Stomach (tissue), 19 donors: ENCODE data around the gene SPARC. TPM values are rescaled to one million over a fixed set of nuclear protein-coding genes. Genes with fewer than 3 reads are reported as not detected.

Experiments
- DNase-seq, 2 donors: peaks; one replicate each; pipeline versions ENCODE4 v3.0.0 to v3.0.0-alpha.2; 2013 to 2019
- H3K27ac ChIP-seq, 5 donors: fragments of 200-600 bp in 4 of 5; sonication (generic) in 4 of 5; one replicate each; pipeline ENCODE4 v1.5.1; 2013 to 2019; ENCODE audit warnings: mild to moderate bottlenecking in 1 of 5, moderate library complexity in 1 of 5
- H3K27me3 ChIP-seq, 3 donors: fragments of 200-600 bp; sonication (generic); one replicate each; pipeline ENCODE4 v1.5.1; 2017 to 2019; ENCODE audit warnings: mixed run types in 1 of 3
- H3K36me3 ChIP-seq, 4 donors: fragments of 200-600 bp; sonication (generic); 1 replicate in 3 of 4; 2 replicates in 1 of 4; pipeline ENCODE4 v1.5.1; 2016 to 2019
- H3K4me1 ChIP-seq, 4 donors: fragments of 200-600 bp; sonication (generic); one replicate each; pipeline ENCODE4 v1.5.1; 2016 to 2019
- H3K4me3 ChIP-seq, 4 donors: fragments of 200-600 bp; sonication (generic) in 3 of 4; one replicate each; pipeline ENCODE4 v1.5.1; 2016 to 2019; ENCODE audit warnings: mild to moderate bottlenecking in 1 of 4
- H3K9me3 ChIP-seq, 4 donors: fragments of 200-600 bp; sonication (generic); one replicate each; pipeline ENCODE4 v1.5.1; 2016 to 2019
- CTCF ChIP-seq, 7 experiments: fragments of 450-650 bp in 4 of 7; fragments of 200-600 bp in 3 of 7; sonication (generic) in 3 of 7; IDR thresholded peaks; one replicate each; pipeline ENCODE4 v1.5.1; 2016 to 2019; ENCODE audit warnings: antibody characterized with exemption in 7 of 7, control low read depth in 2 of 7, mild to moderate bottlenecking in 1 of 7
- EP300 ChIP-seq: sonication (generic); formaldehyde crosslinking; IDR thresholded peaks from one replicate; pipeline ENCODE4 v1.6.1; 2017; ENCODE audit warnings: antibody characterized with exemption
- POLR2A ChIP-seq, 4 donors: fragments of 450-650 bp; IDR thresholded peaks; one replicate each; pipeline ENCODE4 v1.6.1; 2016; ENCODE audit warnings: antibody characterized with exemption in 4 of 4, control low read depth in 2 of 4, mild to moderate bottlenecking in 1 of 4, moderate library complexity in 1 of 4
- POLR2AphosphoS5 ChIP-seq, 3 donors: sonication (generic); formaldehyde crosslinking; IDR thresholded peaks; one replicate each; pipeline ENCODE4 v1.6.1; 2016; ENCODE audit warnings: antibody characterized with exemption in 3 of 3
- WGBS, 5 donors: extraction: QIAGEN DNeasy Blood & Tissue Kit in 3 of 5; methylation state at CpG; one replicate each; pipeline versions ENCODE4 v1.1.5 to v1.1.7; 2013 to 2018; 5-methylcytosine and 5-hydroxymethylcytosine counted together
- intact Hi-C: fragments of 100-400 bp; cut with DNase I; formaldehyde crosslinking; loops from one replicate; pipeline ENCODE4 v1.15.1; 2023; ENCODE audit warnings: low total_unique reads
- long read RNA-seq, 10 donors: transcript quantifications; one replicate each; lab custom pipeline, GENCODE V29; 2026
- polyA plus RNA-seq, 3 donors: library from polyadenylated mRNA; stranded (reverse); fragments of 200-250 nt; gene quantifications; one replicate each; pipeline ENCODE4 v1.2.3, GENCODE V29; 2013
- total RNA-seq, 5 donors: library from RNA; depleted of rRNA; stranded (reverse); fragments of >200 nt; gene quantifications; one replicate each; pipeline versions ENCODE4 v1.1.0 to v1.2.3, GENCODE V29; 2014 to 2016
- donor health status: healthy with polysubstance abuse.
- donor health status: Bipolar disorder and iron deficiency.
- donor health status: healthy.

SPARC gene
- total RNA-seq (1,000 to 10,000 TPM in 1 of 5 donors, 100 to 1,000 TPM in 3, 10 to 100 TPM in 1; 36.2 to 1,348 (median 170) TPM), polyA plus RNA-seq (10 to 100 TPM; 80.9 to 87.7 (median 86.7) TPM)
- long read RNA-seq, donor 1, transcript SPARC-203 (4 exons, 864 nt), result minor isoform, 6 of 186 reads
- long read RNA-seq, donor 1, transcript SPARC-201 (10 exons, 3,701 nt), result major isoform, 96 of 186 reads
- long read RNA-seq, donor 1, transcript SPARC-202 (4 exons, 1,598 nt), result minor isoform, 7 of 186 reads
- long read RNA-seq, donor 1, partial matches to known transcripts, result 63 of 186 reads
- long read RNA-seq, donor 1, other reads (novel, unspliced or antisense), result 14 of 186 reads
- long read RNA-seq, donor 2, transcript SPARC-201 (10 exons, 3,701 nt), result major isoform, 131 of 189 reads
- long read RNA-seq, donor 2, partial matches to known transcripts, result 42 of 189 reads
- long read RNA-seq, donor 2, other reads (novel, unspliced or antisense), result 13 of 189 reads
- long read RNA-seq, donor 3, transcript SPARC-201 (10 exons, 3,701 nt), result major isoform, 97 of 423 reads
- long read RNA-seq, donor 3, partial matches to known transcripts, result 320 of 423 reads
- long read RNA-seq, donor 3, other reads (novel, unspliced or antisense), result 0 of 423 reads
- long read RNA-seq, donor 4, transcript SPARC-201 (10 exons, 3,701 nt), result major isoform, 38 of 41 reads
- long read RNA-seq, donor 4, partial matches to known transcripts, result 0 of 41 reads
- long read RNA-seq, donor 4, other reads (novel, unspliced or antisense), result 0 of 41 reads
- long read RNA-seq, donor 5, transcript SPARC-202 (4 exons, 1,598 nt), result minor isoform, 16 of 816 reads
- long read RNA-seq, donor 5, transcript SPARC-201 (10 exons, 3,701 nt), result major isoform, 413 of 816 reads
- long read RNA-seq, donor 5, transcript SPARC-203 (4 exons, 864 nt), result minor isoform, 15 of 816 reads
- long read RNA-seq, donor 5, partial matches to known transcripts, result 301 of 816 reads
- long read RNA-seq, donor 5, other reads (novel, unspliced or antisense), result 69 of 816 reads
- long read RNA-seq, donor 6, transcript SPARC-201 (10 exons, 3,701 nt), result major isoform, 347 of 571 reads
- long read RNA-seq, donor 6, transcript SPARC-202 (4 exons, 1,598 nt), result minor isoform, 12 of 571 reads
- long read RNA-seq, donor 6, transcript SPARC-203 (4 exons, 864 nt), result minor isoform, 6 of 571 reads
- long read RNA-seq, donor 6, partial matches to known transcripts, result 153 of 571 reads
- long read RNA-seq, donor 6, other reads (novel, unspliced or antisense), result 52 of 571 reads
- long read RNA-seq, donor 7, transcript SPARC-201 (10 exons, 3,701 nt), result major isoform, 315 of 620 reads
- long read RNA-seq, donor 7, transcript SPARC-203 (4 exons, 864 nt), result minor isoform, 17 of 620 reads
- long read RNA-seq, donor 7, transcript SPARC-202 (4 exons, 1,598 nt), result minor isoform, 13 of 620 reads
- long read RNA-seq, donor 7, partial matches to known transcripts, result 223 of 620 reads
- long read RNA-seq, donor 7, other reads (novel, unspliced or antisense), result 50 of 620 reads
- long read RNA-seq, donor 8, transcript SPARC-201 (10 exons, 3,701 nt), result major isoform, 153 of 210 reads
- long read RNA-seq, donor 8, partial matches to known transcripts, result 39 of 210 reads
- long read RNA-seq, donor 8, other reads (novel, unspliced or antisense), result 11 of 210 reads
- long read RNA-seq, donor 9, transcript SPARC-203 (4 exons, 864 nt), result minor isoform, 15 of 486 reads
- long read RNA-seq, donor 9, transcript SPARC-201 (10 exons, 3,701 nt), result major isoform, 220 of 486 reads
- long read RNA-seq, donor 9, transcript SPARC-202 (4 exons, 1,598 nt), result minor isoform, 8 of 486 reads
- long read RNA-seq, donor 9, partial matches to known transcripts, result 224 of 486 reads
- long read RNA-seq, donor 9, other reads (novel, unspliced or antisense), result 16 of 486 reads
- long read RNA-seq, donor 10, transcript SPARC-201 (10 exons, 3,701 nt), result major isoform, 41 of 43 reads
- long read RNA-seq, donor 10, partial matches to known transcripts, result 0 of 43 reads
- long read RNA-seq, donor 10, other reads (novel, unspliced or antisense), result 0 of 43 reads

DNA sequence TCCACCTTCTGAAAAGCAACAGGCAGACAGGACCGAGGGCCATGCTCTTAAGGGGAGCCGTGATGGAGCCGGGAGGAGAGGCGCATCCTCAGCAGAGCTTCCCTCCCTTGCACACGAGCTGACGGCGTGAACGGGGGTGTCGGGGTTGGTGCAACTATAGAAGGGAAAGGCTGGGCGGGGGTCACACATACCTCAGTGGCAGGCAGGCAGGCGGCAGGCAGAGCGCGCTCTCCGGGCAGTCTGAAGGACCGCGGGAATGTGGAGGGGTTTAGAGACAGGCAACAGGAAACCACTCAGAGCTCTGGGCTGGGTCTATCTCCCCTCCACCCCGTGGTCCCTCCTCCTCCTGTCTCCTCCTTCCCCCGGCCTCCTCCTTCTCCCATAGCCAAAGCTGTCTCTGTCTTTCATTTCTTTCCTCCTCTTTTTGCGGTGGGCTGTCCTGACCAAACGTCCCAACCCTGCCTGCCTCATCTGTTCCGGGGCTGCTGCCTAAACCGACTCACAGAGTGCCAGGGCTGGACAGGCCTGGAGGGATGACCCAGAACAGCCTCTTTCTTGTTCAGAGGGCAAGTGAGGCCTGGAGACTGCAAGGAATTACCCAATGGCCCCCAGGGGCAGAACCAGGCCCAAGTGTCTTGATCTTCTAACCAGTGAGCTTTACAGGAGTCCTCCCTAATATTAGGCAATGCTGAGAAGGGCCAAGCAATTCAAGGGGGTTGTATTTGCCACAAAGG lies at the start of gene SPARC:
TSS of gene SPARC (minus strand) at position 242 of the 734 bp plus-strand sequence. CDS start 10,727 bp downstream, outside the sequence.
- peaks cover 0 to 14% (median 12%) of the 10 kb centered on the region in 3 donors for H3K27me3 ChIP-seq
- peak within 1 kb of the TSS; percentile 60 to 89 (median 86) for H3K27ac ChIP-seq
- intact Hi-C loops, result no loop called here
- peaks cover 4 to 43% (median 26%) of the 10 kb centered on the region in 4 donors for H3K4me1 ChIP-seq
- peak in 2 of 4 donors; percentile 21 to 74 for TF ChIP-seq POLR2A (IDR thresholded peaks at IDR 0.05)
- TF ChIP-seq POLR2AphosphoS5 (IDR thresholded peaks at IDR 0.05), result peak; percentile 29 to 82 (median 65)
- no peak for TF ChIP-seq CTCF (IDR thresholded peaks at IDR 0.05)
- no peak for TF ChIP-seq EP300
- WGBS, 5 donors, result 4 to 7% (median 5%) methylated on average over 21 to 22 of the region's 22 CpGs
- H3K36me3 ChIP-seq, result peaks cover 0 to under 1% (median 0%) of the 10 kb centered on the region in 4 donors
- H3K4me3 ChIP-seq, result peak within 1 kb of the TSS; percentile 50 to 58 (median 55)
- H3K9me3 ChIP-seq, result no peaks in the 10 kb centered on the region
- peak in 1 of 2 donors; percentile 94 for DNase-seq

GRCh38 chr5:151735646-151736045 lies 48.9 kb upstream of the SPARC start:
- H3K4me1 ChIP-seq, result peaks cover 7 to 13% (median 10%) of the 10 kb centered on the region in 4 donors
- WGBS, 5 donors, result 88 to 100% (median 100%) methylated on average over 1 of the region's 1 CpG
- no peak for TF ChIP-seq CTCF (IDR thresholded peaks at IDR 0.05)
- TF ChIP-seq POLR2AphosphoS5 (IDR thresholded peaks at IDR 0.05), result no peak
- no peak for TF ChIP-seq POLR2A (IDR thresholded peaks at IDR 0.05)
- TF ChIP-seq EP300, result no peak
- peaks cover 0 to 1% (median 0%) of the 10 kb centered on the region in 4 donors for H3K9me3 ChIP-seq
- H3K27ac ChIP-seq, result no peak overlapping the region
- no peak overlapping the region for H3K4me3 ChIP-seq
- peaks cover 0 to 18% (median 2%) of the 10 kb centered on the region in 4 donors for H3K36me3 ChIP-seq
- no peaks in the 10 kb centered on the region for H3K27me3 ChIP-seq
- intact Hi-C loops, result no loop called here
- no peak for DNase-seq

- Histone ChIP-seq H3K27ac (no peak overlapping the region), H3K4me1 (no peaks in the 10 kb centered on the region), H3K36me3 (peaks cover 0 to 28% (median 2%) of the 10 kb centered on the region in 4 donors), H3K9me3 (peaks cover 3 to 18% (median 6%) of the 10 kb centered on the region in 4 donors), H3K4me3 (no peak overlapping the region), H3K27me3 (no peaks in the 10 kb centered on the region)
- DNase-seq, result no peak
- intact Hi-C loops, result no loop called here
- 95 to 100% (median 97%) methylated on average over 3 of the region's 3 CpGs for WGBS, 5 donors
- TF ChIP-seq POLR2AphosphoS5 (IDR thresholded peaks at IDR 0.05) (no peak), CTCF (IDR thresholded peaks at IDR 0.05) (no peak), POLR2A (IDR thresholded peaks at IDR 0.05) (no peak), EP300 (no peak)
Measured at GRCh38 chr5:151734064-151734408, 47.3 kb upstream of the SPARC start.
